Adrenal gland (tissue), 12 donors: ENCODE results near the gene LGALS3BP. TPM values are rescaled to one million over a fixed set of nuclear protein-coding genes. Genes with fewer than 3 reads are reported as not detected.

Experiments used
- DNase-seq, 7 donors: peaks; one replicate each; pipeline ENCODE4 v3.0.0-alpha.2; 2019 to 2020
- H3K27ac ChIP-seq, 5 donors: fragments of 200-600 bp; sonication (generic) in 4 of 5; 1 replicate in 3 of 5; 2 replicates in 2 of 5; pipeline versions ENCODE4 v1.5.1 to v1.8.0; 2016 to 2020; ENCODE audit warnings: mild to moderate bottlenecking in 1 of 5
- H3K27me3 ChIP-seq: fragments of 200-600 bp; 2 replicates; pipeline ENCODE4 v1.8.0; 2021
- H3K36me3 ChIP-seq, 2 donors: fragments of 200-600 bp; replicated peaks in 1 of 2; 1 replicate in 1 of 2; 2 replicates in 1 of 2; pipeline versions ENCODE4 v1.5.1 to v1.8.0; 2018 to 2022
- H3K4me1 ChIP-seq, 2 donors: fragments of 200-600 bp; replicated peaks in 1 of 2; 1 replicate in 1 of 2; 2 replicates in 1 of 2; pipeline versions ENCODE4 v1.5.1 to v1.8.0; 2018 to 2021
- H3K4me3 ChIP-seq, 4 donors: fragments of 200-600 bp; sonication (generic) in 3 of 4; one replicate each; pipeline ENCODE4 v1.5.1; 2016 to 2018
- H3K9me3 ChIP-seq, 3 donors: fragments of 200-600 bp; sonication (generic) in 1 of 3; replicated peaks in 1 of 3; 1 replicate in 2 of 3; 2 replicates in 1 of 3; pipeline versions ENCODE4 v1.5.1 to v1.8.0; 2016 to 2021
- POLR2A ChIP-seq, 2 donors: fragments of 450-650 bp; IDR thresholded peaks; one replicate each; pipeline ENCODE4 v1.6.1; 2017; ENCODE audit warnings: antibody characterized with exemption in 2 of 2, mild to moderate bottlenecking in 2 of 2, moderate library complexity in 1 of 2
- WGBS, 4 donors: extraction: QIAGEN DNeasy Blood & Tissue Kit in 2 of 4; methylation state at CpG; one replicate each; pipeline versions ENCODE4 v1.1.5 to v1.1.7; 2013 to 2017; 5-methylcytosine and 5-hydroxymethylcytosine counted together
- intact Hi-C, 2 donors: fragments of 100-400 bp; cut with DNase I; formaldehyde crosslinking; loops; one replicate each; pipeline versions ENCODE4 v1.14.1 to v1.15.0; 2022 to 2023
- polyA plus RNA-seq, 3 donors: library from polyadenylated mRNA; stranded (reverse); fragments of 200-250 nt in 2 of 3; fragments of 350-450 nt in 1 of 3; fragmentation: Illumina TruSeq in 1 of 3; extraction: RNeasy Lipid Tissue Mini Kit (QIAGEN cat#74804) in 1 of 3; gene quantifications; one replicate each; pipeline ENCODE4 v1.2.3, GENCODE V29; 2013 to 2014
- total RNA-seq, 9 donors: library from RNA; depleted of rRNA in 4 of 9; stranded (reverse); fragments of >200 nt in 4 of 9; fragments of 120-200 nt in 1 of 9; fragmentation: NEBNext Ultra II Directional in 1 of 9; extraction: Animal tissue kit (Norgen Biotek cat#: 25700) in 1 of 9; gene quantifications; one replicate each; pipeline versions ENCODE4 v1.1.0 to v1.2.4, GENCODE V29; 2013 to 2023
- TF ChIP-seq, protein P1 (sequence below), 6 experiments: fragments of 450-650 bp in 4 of 6; fragments of 200-600 bp in 2 of 6; sonication (generic) in 1 of 6; IDR thresholded peaks; 1 replicate in 5 of 6; 2 replicates in 1 of 6; pipeline versions ENCODE4 v1.5.1 to v1.8.0; 2016 to 2021; ENCODE audit warnings: antibody characterized with exemption in 6 of 6, mild to moderate bottlenecking in 2 of 6, moderate library complexity in 1 of 6
- donor health status: healthy with polysubstance abuse.
- donor health status: Bipolar disorder and iron deficiency.
- donor health status: DM: yes; HTN: yes; CAD: no.
- donor health status: DM: no; HTN: no; CAD: no.
- donor health status: DM: no; HTN: no; CAD: no.
- donor health status: DM: yes; HTN: yes; CAD: no.

The LGALS3BP gene
- total and polyA plus RNA-seq, 12 donors: 144 to 1,588 (median 726) TPM

DNA sequence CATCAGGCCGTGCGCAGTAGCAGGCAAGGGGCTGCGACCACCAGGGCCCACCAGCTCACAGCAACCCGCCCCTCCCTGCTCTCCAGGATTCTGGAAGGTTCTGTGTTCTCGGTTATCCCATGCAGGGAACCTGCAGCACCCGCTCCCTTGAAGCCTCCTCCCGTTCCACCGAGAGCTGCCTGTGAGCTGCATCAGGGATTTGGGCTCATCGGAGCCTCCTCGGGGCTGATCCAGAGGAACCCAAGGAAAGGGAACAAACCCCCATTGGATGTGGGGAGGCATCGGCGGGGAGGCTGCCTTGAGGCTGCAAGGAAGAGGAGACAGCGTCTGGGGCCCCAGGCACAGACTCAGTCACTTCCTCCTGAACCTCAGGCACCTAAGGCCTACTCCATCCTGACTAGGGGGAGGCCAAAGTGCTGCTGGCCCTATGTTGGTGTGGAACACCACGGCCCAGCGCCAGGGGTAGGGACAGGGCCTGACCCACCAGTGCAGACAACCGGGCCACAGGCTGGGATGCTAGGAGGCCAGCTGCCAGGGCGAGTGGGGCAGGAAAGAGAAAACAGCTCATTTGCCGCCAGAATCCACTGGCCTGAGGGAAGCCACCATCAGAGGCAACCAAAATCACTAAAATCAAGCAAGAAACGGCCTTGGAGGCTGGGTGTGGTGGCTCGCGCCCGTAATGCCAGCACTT, 14.4 kb upstream of the LGALS3BP start:
- TF ChIP-seq, protein P1, sequence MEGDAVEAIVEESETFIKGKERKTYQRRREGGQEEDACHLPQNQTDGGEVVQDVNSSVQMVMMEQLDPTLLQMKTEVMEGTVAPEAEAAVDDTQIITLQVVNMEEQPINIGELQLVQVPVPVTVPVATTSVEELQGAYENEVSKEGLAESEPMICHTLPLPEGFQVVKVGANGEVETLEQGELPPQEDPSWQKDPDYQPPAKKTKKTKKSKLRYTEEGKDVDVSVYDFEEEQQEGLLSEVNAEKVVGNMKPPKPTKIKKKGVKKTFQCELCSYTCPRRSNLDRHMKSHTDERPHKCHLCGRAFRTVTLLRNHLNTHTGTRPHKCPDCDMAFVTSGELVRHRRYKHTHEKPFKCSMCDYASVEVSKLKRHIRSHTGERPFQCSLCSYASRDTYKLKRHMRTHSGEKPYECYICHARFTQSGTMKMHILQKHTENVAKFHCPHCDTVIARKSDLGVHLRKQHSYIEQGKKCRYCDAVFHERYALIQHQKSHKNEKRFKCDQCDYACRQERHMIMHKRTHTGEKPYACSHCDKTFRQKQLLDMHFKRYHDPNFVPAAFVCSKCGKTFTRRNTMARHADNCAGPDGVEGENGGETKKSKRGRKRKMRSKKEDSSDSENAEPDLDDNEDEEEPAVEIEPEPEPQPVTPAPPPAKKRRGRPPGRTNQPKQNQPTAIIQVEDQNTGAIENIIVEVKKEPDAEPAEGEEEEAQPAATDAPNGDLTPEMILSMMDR (IDR thresholded peaks at IDR 0.05): no peak
- no peak for TF ChIP-seq POLR2A (IDR thresholded peaks at IDR 0.05)
- peaks cover 24 to 42% of the 10 kb centered on the region in 2 donors for H3K4me1 ChIP-seq
- peak overlapping the region in 2 of 5 donors; percentile 5 to 23 for H3K27ac ChIP-seq
- no peak overlapping the region for H3K4me3 ChIP-seq
- H3K36me3 ChIP-seq: peaks cover 0 to 63% of the 10 kb centered on the region in 2 donors
- intact Hi-C loops: loop anchor here in 1 of 2 donors (5.0 kb wide), 1 partner anchor 48 kb away; no protein-coding TSS in a partner anchor
- H3K9me3 ChIP-seq: no peaks in the 10 kb centered on the region
- 96 to 97% (median 97%) methylated on average over 15 to 22 of the region's 22 CpGs for WGBS, 4 donors
- H3K27me3 ChIP-seq: no peaks in the 10 kb centered on the region
- DNase-seq: peak in 4 of 7 donors; percentile 15 to 48 (median 24)

DNA sequence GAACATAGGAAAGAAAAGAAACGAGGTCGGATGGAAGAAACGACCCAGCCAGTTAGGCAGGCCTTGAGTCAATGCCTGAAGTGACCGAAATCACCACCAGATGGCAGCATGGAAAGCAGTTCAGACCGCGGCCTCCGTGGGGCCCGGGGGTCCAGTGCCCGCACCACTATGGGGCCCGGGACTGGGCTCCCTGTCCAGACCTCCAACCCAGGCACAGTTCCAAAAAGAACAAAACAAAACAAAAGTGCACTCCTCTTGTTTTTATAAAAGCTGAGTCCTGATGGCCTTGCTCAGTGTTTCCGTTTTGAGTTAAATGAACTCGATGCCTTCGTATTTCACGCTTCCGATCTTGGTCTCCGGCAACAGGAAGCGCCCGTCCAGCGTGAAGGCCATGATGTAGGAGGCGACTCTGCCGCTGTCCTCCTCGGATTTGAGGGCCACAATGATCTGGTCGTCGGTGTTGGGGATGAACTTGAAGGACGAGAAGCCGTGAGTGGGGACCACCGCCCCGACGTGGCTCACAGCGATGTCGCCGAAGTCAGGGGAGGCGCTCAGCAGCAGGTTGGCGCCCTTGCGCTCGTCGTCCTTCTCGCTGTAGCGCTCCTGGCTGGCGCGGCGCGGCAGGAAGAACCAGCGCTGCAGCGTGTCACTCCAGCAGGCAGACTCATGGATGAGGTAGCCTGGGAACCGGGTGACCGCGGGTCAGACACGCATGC, 13.7 kb upstream of the LGALS3BP start:
- Histone ChIP-seq H3K27ac (peak overlapping the region in 2 of 5 donors; percentile 21 to 23), H3K36me3 (peaks cover 0 to 55% of the 10 kb centered on the region in 2 donors), H3K9me3 (no peaks in the 10 kb centered on the region), H3K27me3 (no peaks in the 10 kb centered on the region), H3K4me3 (no peak overlapping the region), H3K4me1 (peaks cover 17 to 39% of the 10 kb centered on the region in 2 donors)
- intact Hi-C loops: loop anchor here in 1 of 2 donors (5.0 kb wide), 1 partner anchor 49 kb away; no protein-coding TSS in a partner anchor
- peak; percentile 41 to 83 (median 64) for DNase-seq
- no peak for TF ChIP-seq POLR2A (IDR thresholded peaks at IDR 0.05)
- TF ChIP-seq, protein P1 (IDR thresholded peaks at IDR 0.05): peak; percentile 65 to 80 (median 71)
- 60 to 71% (median 69%) methylated on average over 30 to 49 of the region's 49 CpGs for WGBS, 4 donors

DNA sequence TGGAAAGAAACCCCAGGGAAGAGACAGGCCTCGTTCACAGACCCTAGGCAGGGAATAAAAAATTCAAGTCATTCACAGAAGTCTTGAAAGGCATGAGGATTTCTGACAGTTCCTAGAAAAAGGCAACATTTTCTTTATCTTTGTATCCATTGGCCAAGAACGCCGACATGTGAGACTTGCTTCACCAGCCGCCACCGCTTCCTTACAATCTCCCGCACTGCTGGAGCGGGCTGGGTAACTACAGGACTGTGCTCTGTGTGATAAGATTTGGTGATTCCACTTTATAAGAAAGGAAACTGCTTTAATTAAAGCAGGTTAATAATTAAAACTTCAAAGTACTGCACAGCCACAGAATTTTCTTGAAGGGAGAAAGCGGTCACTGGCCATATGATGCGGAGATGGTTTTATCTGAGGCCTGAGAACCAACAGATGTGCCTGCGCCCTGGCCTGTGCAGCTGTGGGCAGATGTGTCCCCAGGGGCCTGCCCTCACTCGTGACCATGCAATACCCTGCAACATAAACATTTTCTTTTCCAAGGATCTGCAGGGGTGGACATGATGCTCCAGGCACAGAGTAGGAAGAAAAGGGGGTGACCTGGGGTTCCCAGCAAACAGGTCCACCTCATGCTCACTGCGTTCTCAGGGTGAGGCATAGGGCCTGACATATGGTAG, 13.0 kb upstream of the LGALS3BP start:
- peak in 3 of 7 donors; percentile 13 to 21 (median 14) for DNase-seq
- Histone ChIP-seq H3K9me3 (no peaks in the 10 kb centered on the region), H3K27me3 (no peaks in the 10 kb centered on the region), H3K4me3 (no peak overlapping the region), H3K36me3 (peaks cover 0 to 51% of the 10 kb centered on the region in 2 donors), H3K4me1 (peaks cover 19 to 39% of the 10 kb centered on the region in 2 donors), H3K27ac (no peak overlapping the region)
- TF ChIP-seq POLR2A (IDR thresholded peaks at IDR 0.05): no peak
- TF ChIP-seq, protein P1 (IDR thresholded peaks at IDR 0.05): no peak
- intact Hi-C loops: loop anchor here in 1 of 2 donors (5.0 kb wide), 1 partner anchor 50 kb away; no protein-coding TSS in a partner anchor
- 84 to 90% (median 86%) methylated on average over 12 of the region's 12 CpGs for WGBS, 4 donors
